ENCODE results near the gene ATXN7. TPM values are rescaled to one million over a fixed set of nuclear protein-coding genes. Genes with fewer than 3 reads are reported as not detected.

The ATXN7 gene
- polyA plus RNA-seq, 1 experiment = 10.7 TPM

- no peak for DNase-seq (ENCODE audit: low read depth, low spot score)
- TF ChIP-seq, protein P1, sequence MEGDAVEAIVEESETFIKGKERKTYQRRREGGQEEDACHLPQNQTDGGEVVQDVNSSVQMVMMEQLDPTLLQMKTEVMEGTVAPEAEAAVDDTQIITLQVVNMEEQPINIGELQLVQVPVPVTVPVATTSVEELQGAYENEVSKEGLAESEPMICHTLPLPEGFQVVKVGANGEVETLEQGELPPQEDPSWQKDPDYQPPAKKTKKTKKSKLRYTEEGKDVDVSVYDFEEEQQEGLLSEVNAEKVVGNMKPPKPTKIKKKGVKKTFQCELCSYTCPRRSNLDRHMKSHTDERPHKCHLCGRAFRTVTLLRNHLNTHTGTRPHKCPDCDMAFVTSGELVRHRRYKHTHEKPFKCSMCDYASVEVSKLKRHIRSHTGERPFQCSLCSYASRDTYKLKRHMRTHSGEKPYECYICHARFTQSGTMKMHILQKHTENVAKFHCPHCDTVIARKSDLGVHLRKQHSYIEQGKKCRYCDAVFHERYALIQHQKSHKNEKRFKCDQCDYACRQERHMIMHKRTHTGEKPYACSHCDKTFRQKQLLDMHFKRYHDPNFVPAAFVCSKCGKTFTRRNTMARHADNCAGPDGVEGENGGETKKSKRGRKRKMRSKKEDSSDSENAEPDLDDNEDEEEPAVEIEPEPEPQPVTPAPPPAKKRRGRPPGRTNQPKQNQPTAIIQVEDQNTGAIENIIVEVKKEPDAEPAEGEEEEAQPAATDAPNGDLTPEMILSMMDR (IDR thresholded peaks at IDR 0.05; ENCODE audit: low read depth, low read length) = no peak
- Histone ChIP-seq H3K27ac (ENCODE audit: low read depth, low read length) (no peak overlapping the region), H3K27me3 (ENCODE audit: control insufficient read depth, insufficient read depth, low read length) (no peaks in the 10 kb centered on the region), H3K4me3 (ENCODE audit: low read depth, low read length) (no peak overlapping the region), H3K9me3 (ENCODE audit: control insufficient read depth, insufficient read depth, low read length) (no peaks in the 10 kb centered on the region)
- CTCF ChIA-PET = no interaction called here
- POLR2A ChIA-PET = no interaction called here
These were observed 23.2 kb downstream of the ATXN7 start for GRCh38 chr3:63886858-63887257.

DNA sequence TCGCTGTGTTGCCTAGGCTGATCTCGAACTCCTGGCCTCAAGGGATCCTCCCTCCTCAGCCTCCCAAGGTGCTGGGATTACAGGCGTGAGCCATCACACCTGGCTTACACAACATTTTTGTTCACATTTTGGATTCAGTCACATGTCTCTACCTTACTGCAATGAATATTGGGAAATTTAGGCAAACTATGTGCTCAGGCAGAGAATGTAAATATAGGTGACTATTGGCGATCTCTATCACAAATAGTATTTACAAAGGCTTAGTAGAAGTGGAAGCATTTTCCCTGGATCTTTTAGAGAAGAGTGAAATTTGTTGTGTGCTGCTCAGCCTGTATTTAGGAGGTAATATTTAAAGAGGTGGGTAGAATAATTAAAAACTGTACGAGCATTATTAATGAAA, 27.9 kb downstream of the ATXN7 start:
- ChIA-PET POLR2A (no interaction called here), CTCF (interaction anchor here (1.6 kb wide), 1 partner anchor 12 kb away, joined by 3 read pairs; no protein-coding TSS in a partner anchor)
- Histone ChIP-seq H3K27ac (ENCODE audit: low read depth, low read length) (no peak overlapping the region), H3K27me3 (ENCODE audit: control insufficient read depth, insufficient read depth, low read length) (no peaks in the 10 kb centered on the region), H3K4me3 (ENCODE audit: low read depth, low read length) (no peak overlapping the region), H3K9me3 (ENCODE audit: control insufficient read depth, insufficient read depth, low read length) (no peaks in the 10 kb centered on the region)
- DNase-seq (ENCODE audit: low read depth, low spot score) = no peak
- TF ChIP-seq, protein P1 (IDR thresholded peaks at IDR 0.05; ENCODE audit: low read depth, low read length) = no peak

GRCh38 chr3:63892773-63893352, 29.2 kb downstream of the ATXN7 start:
- ChIA-PET POLR2A (no interaction called here), CTCF (interaction anchor here (2.3 kb wide), 1 partner anchor 101 kb away, joined by 11 read pairs; no protein-coding TSS in a partner anchor)
- Histone ChIP-seq H3K4me3 (ENCODE audit: low read depth, low read length) (no peak overlapping the region), H3K27me3 (ENCODE audit: control insufficient read depth, insufficient read depth, low read length) (no peaks in the 10 kb centered on the region), H3K27ac (ENCODE audit: low read depth, low read length) (no peak overlapping the region), H3K9me3 (ENCODE audit: control insufficient read depth, insufficient read depth, low read length) (no peaks in the 10 kb centered on the region)
- TF ChIP-seq, protein P1 (IDR thresholded peaks at IDR 0.05; ENCODE audit: low read depth, low read length) = no peak
- DNase-seq (ENCODE audit: low read depth, low spot score) = no peak

DNA sequence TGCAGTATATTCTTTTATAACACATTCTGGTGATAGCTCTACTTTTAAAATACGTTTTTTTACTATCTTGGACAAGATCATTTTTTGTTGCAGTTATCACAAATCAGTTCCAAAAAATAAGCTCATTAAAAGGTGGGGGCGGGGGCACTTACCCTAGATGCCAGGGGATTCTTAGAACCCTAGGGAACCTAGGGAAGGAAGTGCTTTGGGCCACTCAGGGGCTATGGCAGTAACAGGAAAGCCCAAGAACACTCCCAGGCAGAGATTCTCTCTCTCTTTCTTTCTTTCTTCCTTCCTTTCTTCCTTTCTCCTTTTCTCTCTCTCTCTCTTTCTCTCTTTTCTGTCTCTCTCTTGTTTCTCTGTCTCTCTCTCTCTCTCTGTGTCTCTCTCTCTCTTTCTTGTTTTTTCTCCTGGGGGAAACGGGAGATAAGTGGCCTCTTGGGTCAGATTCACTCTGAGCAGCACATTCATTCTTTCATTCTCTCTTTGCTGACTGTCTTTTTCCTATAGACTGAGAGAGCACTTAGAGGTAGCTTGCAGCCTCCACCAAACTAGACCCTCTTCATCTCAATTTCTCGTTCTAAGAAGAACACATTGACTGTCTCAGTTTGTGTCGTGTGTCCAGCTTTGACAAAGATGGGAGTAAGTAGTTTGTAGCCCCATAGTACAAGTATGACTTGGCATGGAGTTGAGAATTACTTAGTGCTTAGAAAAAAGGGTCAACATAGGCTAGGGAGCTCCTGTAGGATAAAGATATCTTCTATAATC, 31.9 kb downstream of the ATXN7 start:
- Histone ChIP-seq H3K27me3 (ENCODE audit: control insufficient read depth, insufficient read depth, low read length) (no peaks in the 10 kb centered on the region), H3K27ac (ENCODE audit: low read depth, low read length) (no peak overlapping the region), H3K9me3 (ENCODE audit: control insufficient read depth, insufficient read depth, low read length) (no peaks in the 10 kb centered on the region), H3K4me3 (ENCODE audit: low read depth, low read length) (no peak overlapping the region)
- POLR2A ChIA-PET = no interaction called here
- TF ChIP-seq, protein P1 (IDR thresholded peaks at IDR 0.05; ENCODE audit: low read depth, low read length) = no peak
- CTCF ChIA-PET = interaction anchor here (1.1 kb wide), 1 partner anchor 76 kb away, joined by 3 read pairs; the partner anchor contains the start of gene C3orf49
- no peak for DNase-seq (ENCODE audit: low read depth, low spot score)

All from AG04450 (cell line).